HEK293 (cell line): ENCODE results near the gene SUPV3L1.

Experiments used
- CTCF ChIA-PET: fragments of 350-600 bp; formaldehyde crosslinking; extraction: SDS; loops from one replicate; lab custom pipeline; 2021; ENCODE audit warnings: antibody characterized with exemption; lab: Yijun Ruan, JAX
- POLR2A ChIA-PET: fragments of 300-600 bp; formaldehyde crosslinking; extraction: SDS; loops from one replicate; lab custom pipeline; 2020; ENCODE audit warnings: antibody characterized with exemption, inconsistent platforms; lab: Yijun Ruan, JAX
- H3K27ac ChIP-seq: fragments of 200-500 bp; sonication (Bioruptor generic); 2 replicates; pipeline ENCODE4 v1.5.1; 2014; ENCODE audit warnings: low read depth, low read length, control low read depth, inconsistent platforms; ENCODE audit errors: extremely low read depth
- H3K36me3 ChIP-seq, 2 experiments: fragments of 200-500 bp in 1 of 2; sonication (Bioruptor generic) in 1 of 2; 1 replicate in 1 of 2; 2 replicates in 1 of 2; pipeline ENCODE4 v1.5.1; 2014 to 2017; ENCODE audit warnings: inconsistent platforms in 2 of 2, low read length in 2 of 2; ENCODE audit not compliant: control insufficient read depth in 2 of 2, insufficient read depth in 1 of 2
- H3K4me1 ChIP-seq: fragments of 200-500 bp; sonication (Bioruptor generic); 2 replicates; pipeline ENCODE4 v1.5.1; 2014; ENCODE audit warnings: mild to moderate bottlenecking, low read length, inconsistent platforms; ENCODE audit not compliant: control insufficient read depth, insufficient read depth
- H3K4me3 ChIP-seq: 2 replicates; pipeline ENCODE4 v1.5.1; 2011; ENCODE audit warnings: low read depth, mild to moderate bottlenecking, control low read depth, low read length, moderate library complexity
- H3K9me3 ChIP-seq: fragments of 200-500 bp; sonication (Bioruptor generic); 2 replicates; pipeline ENCODE4 v1.5.1; 2014; ENCODE audit warnings: low read depth, low read length, inconsistent platforms; ENCODE audit not compliant: control insufficient read depth, insufficient read depth
- EGR2 ChIP-seq: fragments of 450-650 bp; formaldehyde crosslinking; IDR thresholded peaks from 2 replicates; pipeline ENCODE4 v1.5.1; 2016; ENCODE audit warnings: low read depth, missing biosample characterization, missing genetic modification characterization
- GLIS2 ChIP-seq: fragments of 450-650 bp; formaldehyde crosslinking; IDR thresholded peaks from 2 replicates; pipeline ENCODE4 v1.5.1; 2016; ENCODE audit warnings: missing biosample characterization, missing genetic modification characterization
- KLF10 ChIP-seq: fragments of 450-650 bp; IDR thresholded peaks from 2 replicates; pipeline ENCODE4 v1.5.1; 2018; ENCODE audit warnings: missing biosample characterization, mild to moderate bottlenecking, missing genetic modification characterization
- KLF7 ChIP-seq: fragments of 450-650 bp; formaldehyde crosslinking; IDR thresholded peaks from 2 replicates; pipeline ENCODE4 v1.5.1; 2016; ENCODE audit warnings: missing biosample characterization, missing genetic modification characterization, borderline replicate concordance
- OVOL3 ChIP-seq: fragments of 450-650 bp; formaldehyde crosslinking; IDR thresholded peaks from 2 replicates; pipeline ENCODE4 v1.5.1; 2016; ENCODE audit warnings: missing biosample characterization, missing genetic modification characterization
- SP7 ChIP-seq: fragments of 450-650 bp; formaldehyde crosslinking; IDR thresholded peaks from 2 replicates; pipeline ENCODE4 v1.5.1; 2016; ENCODE audit warnings: missing biosample characterization, missing genetic modification characterization
- TRIM28 ChIP-seq: IDR thresholded peaks from 2 replicates; pipeline ENCODE4 v1.6.1; 2011; ENCODE audit warnings: low read length, control low read depth, borderline replicate concordance
- ZBTB44 ChIP-seq: fragments of 450-650 bp; IDR thresholded peaks from 2 replicates; pipeline ENCODE4 v1.5.1; 2018; ENCODE audit warnings: missing biosample characterization, mild to moderate bottlenecking, missing genetic modification characterization
- ZBTB8A ChIP-seq: fragments of 450-650 bp; formaldehyde crosslinking; IDR thresholded peaks from 2 replicates; pipeline ENCODE4 v1.5.1; 2016; ENCODE audit warnings: missing biosample characterization, missing genetic modification characterization
- ZFHX2 ChIP-seq: fragments of 450-650 bp; formaldehyde crosslinking; conservative IDR thresholded peaks from 2 replicates; pipeline ENCODE4 v1.5.1; 2016; ENCODE audit warnings: missing biosample characterization, missing genetic modification characterization
- ZFP41 ChIP-seq: fragments of 450-650 bp; formaldehyde crosslinking; IDR thresholded peaks from 2 replicates; pipeline ENCODE4 v1.5.1; 2016; ENCODE audit warnings: missing biosample characterization, missing genetic modification characterization, borderline replicate concordance
- ZNF121 ChIP-seq: fragments of 450-650 bp; formaldehyde crosslinking; IDR thresholded peaks from 2 replicates; pipeline ENCODE4 v1.5.1; 2016; ENCODE audit warnings: missing biosample characterization, missing genetic modification characterization
- ZNF175 ChIP-seq: fragments of 450-650 bp; formaldehyde crosslinking; IDR thresholded peaks from 2 replicates; pipeline ENCODE4 v1.5.1; 2016; ENCODE audit warnings: missing biosample characterization, missing genetic modification characterization
- ZNF19 ChIP-seq: fragments of 450-650 bp; formaldehyde crosslinking; IDR thresholded peaks from 2 replicates; pipeline ENCODE4; 2016; ENCODE audit warnings: missing biosample characterization, missing genetic modification characterization, low read depth
- ZNF202 ChIP-seq: fragments of 450-650 bp; formaldehyde crosslinking; IDR thresholded peaks from 2 replicates; pipeline ENCODE4 v1.5.1; 2016; ENCODE audit warnings: missing biosample characterization, missing genetic modification characterization, borderline replicate concordance
- ZNF280D ChIP-seq: fragments of 450-650 bp; formaldehyde crosslinking; IDR thresholded peaks from 2 replicates; pipeline ENCODE4 v1.5.1; 2016; ENCODE audit warnings: missing biosample characterization, missing genetic modification characterization
- ZNF394 ChIP-seq: fragments of 450-650 bp; formaldehyde crosslinking; IDR thresholded peaks from 2 replicates; pipeline ENCODE4 v1.5.1; 2016; ENCODE audit warnings: missing biosample characterization, missing genetic modification characterization, mild to moderate bottlenecking, moderate library complexity, borderline replicate concordance
- ZNF501 ChIP-seq: fragments of 450-650 bp; formaldehyde crosslinking; IDR thresholded peaks from 2 replicates; pipeline ENCODE4 v1.5.1; 2016; ENCODE audit warnings: missing biosample characterization, missing genetic modification characterization
- ZNF521 ChIP-seq: fragments of 450-650 bp; formaldehyde crosslinking; IDR thresholded peaks from 2 replicates; pipeline ENCODE4 v1.5.1; 2017; ENCODE audit warnings: missing biosample characterization, mild to moderate bottlenecking, missing genetic modification characterization
- ZNF560 ChIP-seq: fragments of 450-650 bp; formaldehyde crosslinking; IDR thresholded peaks from 2 replicates; pipeline ENCODE4 v1.5.1; 2017; ENCODE audit warnings: missing biosample characterization, missing genetic modification characterization, borderline replicate concordance
- ZNF561 ChIP-seq: fragments of 450-650 bp; IDR thresholded peaks from 2 replicates; pipeline ENCODE4 v1.5.1; 2018; ENCODE audit warnings: missing biosample characterization, missing genetic modification characterization, borderline replicate concordance
- ZNF747 ChIP-seq: fragments of 450-650 bp; formaldehyde crosslinking; IDR thresholded peaks from 2 replicates; pipeline ENCODE4 v1.5.1; 2016; ENCODE audit warnings: missing biosample characterization, missing genetic modification characterization
- ZNF768 ChIP-seq: fragments of 450-650 bp; formaldehyde crosslinking; IDR thresholded peaks from 2 replicates; pipeline ENCODE4 v1.5.1; 2018; ENCODE audit warnings: missing biosample characterization, mild to moderate bottlenecking, missing genetic modification characterization
- ZSCAN16 ChIP-seq: fragments of 450-650 bp; formaldehyde crosslinking; IDR thresholded peaks from 2 replicates; pipeline ENCODE4 v1.5.1; 2016; ENCODE audit warnings: missing biosample characterization, missing genetic modification characterization
- ZSCAN30 ChIP-seq: fragments of 450-650 bp; IDR thresholded peaks from 2 replicates; pipeline ENCODE4 v1.5.1; 2018; ENCODE audit warnings: missing biosample characterization, mild to moderate bottlenecking, missing genetic modification characterization, moderate library complexity

Gene SUPV3L1

GRCh38 chr10:69153227-69153626, 26.8 kb upstream of the SUPV3L1 start:
- TF ChIP-seq ZNF19 (tag by site-specific recombination), result no peak
- TF ChIP-seq ZNF521 (tag by site-specific recombination), result no peak
- TF ChIP-seq GLIS2 (tag by site-specific recombination), result no peak
- TF ChIP-seq SP7 (tag by site-specific recombination), result no peak
- no peak for TF ChIP-seq ZNF175 (tag by site-specific recombination)
- no peak for TF ChIP-seq ZNF768
- TF ChIP-seq ZNF121 (tag by site-specific recombination), result no peak
- no peak for TF ChIP-seq ZBTB44
- no peak for TF ChIP-seq ZFP41 (tag by site-specific recombination)
- TF ChIP-seq ZSCAN30, result no peak
- TF ChIP-seq ZNF501 (tag by site-specific recombination), result no peak
- TF ChIP-seq ZNF747, result no peak
- TF ChIP-seq OVOL3 (tag by site-specific recombination), result no peak
- TF ChIP-seq ZSCAN16 (tag by site-specific recombination), result no peak
- no peak for TF ChIP-seq ZNF560 (tag by site-specific recombination)
- ChIA-PET CTCF (no interaction called here), POLR2A (interaction anchor here (0.7 kb wide), 1 partner anchor 29 kb away, joined by 6 read pairs; no protein-coding TSS in a partner anchor)
- Histone ChIP-seq H3K4me3 (no peak overlapping the region), H3K36me3 (peaks cover 2 to 14% of the 10 kb centered on the region in 2 experiments; a peak in 2 of 3 replicates), H3K4me1 (no peaks in the 10 kb centered on the region), H3K27ac (no peak overlapping the region), H3K9me3 (no peaks in the 10 kb centered on the region)

- Histone ChIP-seq H3K27ac (no peak overlapping the region), H3K9me3 (no peaks in the 10 kb centered on the region), H3K36me3 (peaks cover 37 to 54% of the 10 kb centered on the region in 2 experiments), H3K4me1 (no peaks in the 10 kb centered on the region), H3K4me3 (no peak overlapping the region)
- ChIA-PET POLR2A (no interaction called here), CTCF (no interaction called here)
- TF ChIP-seq ZNF280D (tag by site-specific recombination), result no peak
- TF ChIP-seq TRIM28, result no peak
- no peak for TF ChIP-seq ZBTB8A (tag by site-specific recombination)
- TF ChIP-seq EGR2 (tag by site-specific recombination), result peak; percentile 31; the same call in 1 of the 2 replicates
- TF ChIP-seq ZNF394 (tag by site-specific recombination), result no peak
- no peak for TF ChIP-seq ZNF561 (tag by site-specific recombination)
- TF ChIP-seq KLF7 (tag by site-specific recombination), result no peak
- TF ChIP-seq ZFHX2 (tag by site-specific recombination), result 0 out of 2 replicates have a peak, but pooled peaks have one; percentile 6
- no peak for TF ChIP-seq KLF10
- TF ChIP-seq ZNF202 (tag by site-specific recombination), result no peak
Observed at GRCh38 chr10:69160809-69161241, 19.2 kb upstream of the SUPV3L1 start.
